Astrocyte (in vitro differentiated cells and primary cell): ENCODE measurements around the gene KLHDC9.

Experiments used
- EZH2 ChIP-seq: IDR thresholded peaks from 2 replicates; pipeline ENCODE4 v1.6.1; 2012; ENCODE audit warnings: mild to moderate bottlenecking, low read length, inconsistent platforms; ENCODE audit not compliant: insufficient read depth
- TF ChIP-seq, protein P1 (sequence below): IDR thresholded peaks from 2 replicates; pipeline ENCODE4 v1.5.1; 2011; ENCODE audit warnings: low read depth, mild to moderate bottlenecking, inconsistent platforms, low read length, moderate library complexity; ENCODE audit not compliant: insufficient read depth

DNA sequence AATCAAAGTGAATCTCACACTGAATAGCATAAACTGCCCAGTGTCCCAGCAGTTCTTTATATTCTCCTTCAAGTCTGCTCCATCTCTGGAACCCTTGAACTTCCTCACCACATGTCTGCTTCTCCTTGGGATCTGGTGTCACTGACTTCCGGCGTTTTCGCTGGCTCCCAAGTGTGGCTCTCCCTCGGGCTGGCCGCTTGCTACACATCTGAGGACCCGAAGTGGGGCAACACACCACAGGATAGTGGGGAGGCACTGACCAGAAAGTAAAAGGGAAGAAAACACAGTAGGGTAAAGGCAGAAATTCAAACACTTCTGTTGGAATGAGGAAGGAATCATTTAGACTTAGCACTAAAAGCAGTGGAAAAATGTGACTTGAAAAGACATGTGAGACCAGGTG is 24.8 kb downstream of the KLHDC9 start:
- TF ChIP-seq, protein P1, sequence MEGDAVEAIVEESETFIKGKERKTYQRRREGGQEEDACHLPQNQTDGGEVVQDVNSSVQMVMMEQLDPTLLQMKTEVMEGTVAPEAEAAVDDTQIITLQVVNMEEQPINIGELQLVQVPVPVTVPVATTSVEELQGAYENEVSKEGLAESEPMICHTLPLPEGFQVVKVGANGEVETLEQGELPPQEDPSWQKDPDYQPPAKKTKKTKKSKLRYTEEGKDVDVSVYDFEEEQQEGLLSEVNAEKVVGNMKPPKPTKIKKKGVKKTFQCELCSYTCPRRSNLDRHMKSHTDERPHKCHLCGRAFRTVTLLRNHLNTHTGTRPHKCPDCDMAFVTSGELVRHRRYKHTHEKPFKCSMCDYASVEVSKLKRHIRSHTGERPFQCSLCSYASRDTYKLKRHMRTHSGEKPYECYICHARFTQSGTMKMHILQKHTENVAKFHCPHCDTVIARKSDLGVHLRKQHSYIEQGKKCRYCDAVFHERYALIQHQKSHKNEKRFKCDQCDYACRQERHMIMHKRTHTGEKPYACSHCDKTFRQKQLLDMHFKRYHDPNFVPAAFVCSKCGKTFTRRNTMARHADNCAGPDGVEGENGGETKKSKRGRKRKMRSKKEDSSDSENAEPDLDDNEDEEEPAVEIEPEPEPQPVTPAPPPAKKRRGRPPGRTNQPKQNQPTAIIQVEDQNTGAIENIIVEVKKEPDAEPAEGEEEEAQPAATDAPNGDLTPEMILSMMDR = no peak
- TF ChIP-seq EZH2 = no peak
